OCI-LY7 (cell line): ENCODE measurements around the gene PCDHGA12.

Experiments used
- EZH2phosphoT487 ChIP-seq: fragments of 200-600 bp; sonication (generic); IDR thresholded peaks from 2 replicates; pipeline ENCODE4 v1.6.1; 2018; ENCODE audit warnings: low read depth, borderline replicate concordance, mild to moderate bottlenecking, mixed run types, antibody characterized with exemption, low read length, moderate library complexity, mixed read lengths
- TF ChIP-seq, protein P1 (sequence below): fragments of 200-600 bp; sonication (generic); conservative IDR thresholded peaks from 2 replicates; pipeline ENCODE4 v1.5.1; 2014; ENCODE audit warnings: mild to moderate bottlenecking, antibody characterized with exemption, low read length, moderate library complexity, mixed read lengths

- TF ChIP-seq, protein P1, sequence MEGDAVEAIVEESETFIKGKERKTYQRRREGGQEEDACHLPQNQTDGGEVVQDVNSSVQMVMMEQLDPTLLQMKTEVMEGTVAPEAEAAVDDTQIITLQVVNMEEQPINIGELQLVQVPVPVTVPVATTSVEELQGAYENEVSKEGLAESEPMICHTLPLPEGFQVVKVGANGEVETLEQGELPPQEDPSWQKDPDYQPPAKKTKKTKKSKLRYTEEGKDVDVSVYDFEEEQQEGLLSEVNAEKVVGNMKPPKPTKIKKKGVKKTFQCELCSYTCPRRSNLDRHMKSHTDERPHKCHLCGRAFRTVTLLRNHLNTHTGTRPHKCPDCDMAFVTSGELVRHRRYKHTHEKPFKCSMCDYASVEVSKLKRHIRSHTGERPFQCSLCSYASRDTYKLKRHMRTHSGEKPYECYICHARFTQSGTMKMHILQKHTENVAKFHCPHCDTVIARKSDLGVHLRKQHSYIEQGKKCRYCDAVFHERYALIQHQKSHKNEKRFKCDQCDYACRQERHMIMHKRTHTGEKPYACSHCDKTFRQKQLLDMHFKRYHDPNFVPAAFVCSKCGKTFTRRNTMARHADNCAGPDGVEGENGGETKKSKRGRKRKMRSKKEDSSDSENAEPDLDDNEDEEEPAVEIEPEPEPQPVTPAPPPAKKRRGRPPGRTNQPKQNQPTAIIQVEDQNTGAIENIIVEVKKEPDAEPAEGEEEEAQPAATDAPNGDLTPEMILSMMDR = no peak
- TF ChIP-seq EZH2phosphoT487 = no peak
Measured at GRCh38 chr5:141384471-141385267, 45.6 kb upstream of the PCDHGA12 start.
